Epithelial cell of esophagus (primary cell): Measurements from ENCODE around the gene RGS19.

Source experiments
- DNase-seq: peaks from one replicate; pipeline ENCODE4 v3.0.0; 2010; ENCODE audit warnings: low read depth
- H3K4me3 ChIP-seq: 2 replicates; pipeline ENCODE4 v1.5.1; 2011; ENCODE audit warnings: mild to moderate bottlenecking, low read length, control low read depth
- CTCF ChIP-seq: IDR thresholded peaks from 2 replicates; pipeline ENCODE4 v1.5.1; 2011; ENCODE audit warnings: low read depth, mild to moderate bottlenecking, low read length, control low read depth, inconsistent platforms; ENCODE audit not compliant: insufficient read depth; ENCODE audit errors: missing control alignments

RGS19 gene

GRCh38 chr20:64047968-64048401, 31.3 kb downstream of the RGS19 start:
- TF ChIP-seq CTCF: no peak
- no peak overlapping the region for H3K4me3 ChIP-seq
- no peak for DNase-seq

- no peak for DNase-seq
- no peak overlapping the region for H3K4me3 ChIP-seq
- TF ChIP-seq CTCF: no peak
Observed at GRCh38 chr20:64047046-64047389, 32.3 kb downstream of the RGS19 start.

- no peak overlapping the region for H3K4me3 ChIP-seq
- no peak for TF ChIP-seq CTCF
Observed at GRCh38 chr20:64045346-64046011, 33.8 kb downstream of the RGS19 start.

GRCh38 chr20:64044484-64045247, 34.7 kb downstream of the RGS19 start:
- DNase-seq: peak; percentile 82
- TF ChIP-seq CTCF: no peak
- H3K4me3 ChIP-seq: no peak overlapping the region

More at GRCh38 chr20:64045346-64046011, 33.8 kb downstream of the RGS19 start:
- no peak for DNase-seq

GRCh38 chr20:64043768-64044167, 35.5 kb downstream of the RGS19 start:
- TF ChIP-seq CTCF: no peak
- H3K4me3 ChIP-seq: no peak overlapping the region
- no peak for DNase-seq

GRCh38 chr20:64042054-64042781, 37.1 kb downstream of the RGS19 start:
- TF ChIP-seq CTCF: no peak
- DNase-seq: no peak
- peak overlapping the region; percentile 33 for H3K4me3 ChIP-seq
